Omental fat pad (tissue), 4 donors: Measurements from ENCODE around the gene RNF175. TPM values are rescaled to one million over a fixed set of nuclear protein-coding genes. Genes with fewer than 3 reads are reported as not detected.
"Not testable (repeated sequence)": the region's sequence is repeated elsewhere in the genome, so short reads cannot be mapped to it uniquely, and the experiment has no call there.

Experiments used
- ATAC-seq: fragments of 150-250 bp; one replicate; pipeline ENCODE4 v1.9.1; 2016; ENCODE audit warnings: mild to moderate bottlenecking, moderate library complexity; ENCODE audit not compliant: low FRiP score
- DNase-seq: peaks from one replicate; pipeline ENCODE4 v3.0.0-alpha.2; 2019; ENCODE audit warnings: low spot score
- total RNA-seq, 4 donors: library from RNA; depleted of rRNA; stranded (reverse); fragments of >200 nt; gene quantifications; one replicate each; pipeline ENCODE4 v1.1.0, GENCODE V29; 2016
- TF ChIP-seq, protein P1 (sequence below), 3 donors: fragments of 450-650 bp; IDR thresholded peaks; one replicate each; pipeline ENCODE4 v1.5.1; 2016 to 2017; ENCODE audit warnings: antibody characterized with exemption in 3 of 3, mild to moderate bottlenecking in 3 of 3, moderate library complexity in 2 of 3

RNF175 gene
- total RNA-seq, 4 donors from 2014 or later, result 0.28 to 1.4 TPM; not detected in 2

DNA sequence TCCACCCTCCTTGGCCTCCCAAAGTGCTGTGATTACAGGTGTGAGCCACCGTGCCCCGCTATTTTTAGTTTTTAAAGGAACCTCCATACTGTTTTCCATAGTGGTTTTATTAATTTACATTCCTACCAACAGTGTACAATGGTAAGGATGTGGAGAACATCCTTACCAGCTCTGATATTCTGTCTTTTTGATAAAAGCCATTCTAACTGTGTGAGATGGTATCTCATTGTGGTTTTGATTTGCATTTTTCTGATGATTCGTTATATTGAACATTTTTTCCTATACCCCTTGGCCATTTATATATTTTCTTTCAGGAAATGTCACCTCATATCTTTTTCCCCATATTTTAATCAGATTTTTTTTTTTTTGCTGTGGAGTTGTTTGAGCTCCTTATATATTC lies 90.0 kb downstream of the RNF175 start:
- TF ChIP-seq, protein P1, sequence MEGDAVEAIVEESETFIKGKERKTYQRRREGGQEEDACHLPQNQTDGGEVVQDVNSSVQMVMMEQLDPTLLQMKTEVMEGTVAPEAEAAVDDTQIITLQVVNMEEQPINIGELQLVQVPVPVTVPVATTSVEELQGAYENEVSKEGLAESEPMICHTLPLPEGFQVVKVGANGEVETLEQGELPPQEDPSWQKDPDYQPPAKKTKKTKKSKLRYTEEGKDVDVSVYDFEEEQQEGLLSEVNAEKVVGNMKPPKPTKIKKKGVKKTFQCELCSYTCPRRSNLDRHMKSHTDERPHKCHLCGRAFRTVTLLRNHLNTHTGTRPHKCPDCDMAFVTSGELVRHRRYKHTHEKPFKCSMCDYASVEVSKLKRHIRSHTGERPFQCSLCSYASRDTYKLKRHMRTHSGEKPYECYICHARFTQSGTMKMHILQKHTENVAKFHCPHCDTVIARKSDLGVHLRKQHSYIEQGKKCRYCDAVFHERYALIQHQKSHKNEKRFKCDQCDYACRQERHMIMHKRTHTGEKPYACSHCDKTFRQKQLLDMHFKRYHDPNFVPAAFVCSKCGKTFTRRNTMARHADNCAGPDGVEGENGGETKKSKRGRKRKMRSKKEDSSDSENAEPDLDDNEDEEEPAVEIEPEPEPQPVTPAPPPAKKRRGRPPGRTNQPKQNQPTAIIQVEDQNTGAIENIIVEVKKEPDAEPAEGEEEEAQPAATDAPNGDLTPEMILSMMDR (IDR thresholded peaks at IDR 0.05), result no peak
- no peak for DNase-seq
- ATAC-seq, result no peak

DNA sequence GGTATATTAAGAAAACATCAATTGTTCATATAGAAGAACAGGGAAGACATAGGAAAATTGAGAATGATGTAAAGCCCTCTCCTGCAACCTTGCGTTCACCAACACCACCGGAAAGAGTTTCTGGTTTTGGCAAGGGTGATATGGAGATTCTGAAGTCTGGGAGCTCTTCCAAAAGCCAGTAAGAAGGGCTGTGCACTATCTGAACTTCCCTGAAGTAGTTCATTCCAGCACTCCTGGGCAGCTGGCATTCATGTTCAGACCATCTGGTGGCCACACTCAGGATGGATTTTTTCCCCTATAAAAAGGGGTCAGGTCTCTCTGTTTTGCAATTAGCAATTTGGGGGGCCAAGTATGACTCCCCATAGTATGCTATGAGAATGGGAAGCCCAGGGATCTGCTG lies 91.2 kb downstream of the RNF175 start:
- ATAC-seq, result no peak
- DNase-seq, result no peak
- TF ChIP-seq, protein P1 (IDR thresholded peaks at IDR 0.05), result no peak

DNA sequence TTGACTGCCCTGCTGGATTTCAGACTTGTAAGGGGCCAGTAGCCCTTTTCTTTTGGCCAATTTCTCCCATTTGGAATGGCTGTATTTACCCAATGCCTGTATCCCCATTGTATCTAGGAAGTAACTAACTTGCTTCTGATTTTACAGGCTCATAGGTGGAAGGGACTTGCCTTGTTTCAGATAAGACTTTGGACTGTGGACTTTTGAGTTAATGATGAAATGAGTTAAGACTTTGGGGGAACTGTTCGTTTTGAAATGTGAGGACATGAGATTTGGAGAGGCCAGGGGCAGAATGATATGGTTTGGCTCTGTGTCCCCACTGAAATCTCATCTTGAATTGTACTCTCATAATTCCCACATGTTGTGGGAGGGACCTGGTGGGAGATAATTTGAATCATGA lies 93.3 kb downstream of the RNF175 start:
- DNase-seq, ATAC-seq: not testable (repeated sequence)

DNA sequence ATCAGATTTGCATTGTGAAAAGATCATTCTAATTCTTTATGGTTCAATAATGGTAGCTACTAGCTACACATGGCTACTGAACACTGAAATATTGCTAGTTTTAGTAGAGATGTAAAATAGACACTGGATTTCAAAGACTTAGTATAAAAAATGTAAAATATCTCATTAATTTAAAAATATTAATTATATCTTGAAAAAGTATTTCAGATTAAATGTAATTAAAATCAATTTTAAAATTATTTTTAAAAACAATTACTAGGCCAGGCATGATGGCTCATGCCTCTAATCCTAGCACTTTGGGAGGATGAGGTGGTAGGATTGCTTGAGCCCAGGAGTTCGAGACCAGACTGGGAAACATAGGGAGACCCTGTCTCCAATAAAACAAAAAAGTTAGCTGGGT lies 96.2 kb downstream of the RNF175 start:
- no peak for DNase-seq
- ATAC-seq, result no peak
- TF ChIP-seq, protein P1 (IDR thresholded peaks at IDR 0.05), result no peak

DNA sequence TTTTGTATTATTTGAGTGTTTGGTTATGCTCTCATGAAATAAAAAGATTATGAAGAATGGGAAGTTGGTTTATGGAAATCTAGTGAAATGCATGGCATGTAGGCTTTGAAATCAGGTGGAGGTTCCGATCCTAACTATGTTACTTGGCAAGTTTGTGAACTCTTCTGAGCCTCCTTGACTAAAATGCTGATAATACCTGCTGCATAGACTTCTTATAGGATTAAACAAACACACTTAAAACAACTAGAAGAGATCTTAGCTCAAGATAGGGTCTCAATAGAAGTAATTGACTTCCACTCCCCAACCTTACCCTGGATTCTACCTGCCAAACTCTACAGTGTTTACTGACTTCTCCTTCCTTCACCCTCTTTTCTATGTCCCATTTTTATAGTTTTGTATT lies 97.9 kb downstream of the RNF175 start:
- DNase-seq, result no peak
- ATAC-seq, result no peak
- TF ChIP-seq, protein P1 (IDR thresholded peaks at IDR 0.05), result no peak

DNA sequence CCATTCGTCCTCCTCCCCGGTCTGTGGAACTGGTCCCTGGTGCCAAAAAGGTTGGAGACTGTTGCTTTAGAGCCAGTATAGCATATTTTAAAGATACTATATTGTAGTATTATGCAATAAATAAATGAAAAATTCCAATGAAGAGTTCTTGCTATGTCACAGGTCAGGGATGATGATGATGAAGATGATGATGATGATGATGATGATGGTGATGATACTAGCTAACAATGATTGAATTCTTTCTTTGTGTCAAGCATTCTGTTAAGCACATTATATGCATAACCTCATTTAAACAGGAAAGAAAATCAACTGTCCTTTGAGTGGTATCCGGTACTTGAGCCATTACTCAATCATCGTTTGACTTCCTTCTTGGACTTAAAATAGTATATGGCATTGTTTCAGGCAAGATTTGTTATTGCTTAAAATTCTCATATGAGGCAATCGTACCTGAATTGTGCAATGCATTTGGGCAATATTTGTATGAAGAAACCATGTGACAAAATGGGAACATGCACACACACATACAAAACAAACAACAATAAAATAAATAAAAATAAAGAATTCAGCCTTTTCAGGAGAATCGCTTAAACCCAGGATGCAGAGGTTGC lies 98.5 kb downstream of the RNF175 start:
- TF ChIP-seq, protein P1 (IDR thresholded peaks at IDR 0.05), result no peak
- peak; percentile 66 for ATAC-seq
- DNase-seq, result no peak

Other genes starting within 250 kb of the RNF175 start
- 10 to 100 TPM; 55.4 to 97.2 (median 87.8) TPM for gene TLR2, start 75.7 kb downstream of the RNF175 start, total RNA-seq
- gene SFRP2, start 29.1 kb upstream of the RNF175 start, total RNA-seq, result 10 to 100 TPM in 3 of 4 donors, 1 to 10 TPM in 1; 9.4 to 34.7 (median 22.8) TPM